Cardiac fibroblast (primary cell): ENCODE data around the gene SLCO1B1.
"Not testable (repeated sequence)": the region's sequence is repeated elsewhere in the genome, so short reads cannot be mapped to it uniquely, and the experiment has no call there.

Source experiments
- DNase-seq, 2 donors: peaks; one replicate each; pipeline versions ENCODE4 v3.0.0 to v3.0.0-alpha.2; 2010; ENCODE audit warnings: low read depth in 2 of 2
- H3K4me3 ChIP-seq, 2 donors: replicated peaks in 1 of 2; 1 replicate in 1 of 2; 2 replicates in 1 of 2; pipeline ENCODE4 v1.5.1; 2011; ENCODE audit warnings: low read depth in 2 of 2, low read length in 2 of 2, mild to moderate bottlenecking in 2 of 2, moderate library complexity in 1 of 2
- TF ChIP-seq, protein P1 (sequence below): IDR thresholded peaks from one replicate; pipeline ENCODE4 v1.5.1; 2011; ENCODE audit warnings: low read depth, mild to moderate bottlenecking, low read length, inconsistent platforms

SLCO1B1 gene, protein sequence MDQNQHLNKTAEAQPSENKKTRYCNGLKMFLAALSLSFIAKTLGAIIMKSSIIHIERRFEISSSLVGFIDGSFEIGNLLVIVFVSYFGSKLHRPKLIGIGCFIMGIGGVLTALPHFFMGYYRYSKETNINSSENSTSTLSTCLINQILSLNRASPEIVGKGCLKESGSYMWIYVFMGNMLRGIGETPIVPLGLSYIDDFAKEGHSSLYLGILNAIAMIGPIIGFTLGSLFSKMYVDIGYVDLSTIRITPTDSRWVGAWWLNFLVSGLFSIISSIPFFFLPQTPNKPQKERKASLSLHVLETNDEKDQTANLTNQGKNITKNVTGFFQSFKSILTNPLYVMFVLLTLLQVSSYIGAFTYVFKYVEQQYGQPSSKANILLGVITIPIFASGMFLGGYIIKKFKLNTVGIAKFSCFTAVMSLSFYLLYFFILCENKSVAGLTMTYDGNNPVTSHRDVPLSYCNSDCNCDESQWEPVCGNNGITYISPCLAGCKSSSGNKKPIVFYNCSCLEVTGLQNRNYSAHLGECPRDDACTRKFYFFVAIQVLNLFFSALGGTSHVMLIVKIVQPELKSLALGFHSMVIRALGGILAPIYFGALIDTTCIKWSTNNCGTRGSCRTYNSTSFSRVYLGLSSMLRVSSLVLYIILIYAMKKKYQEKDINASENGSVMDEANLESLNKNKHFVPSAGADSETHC

DNA sequence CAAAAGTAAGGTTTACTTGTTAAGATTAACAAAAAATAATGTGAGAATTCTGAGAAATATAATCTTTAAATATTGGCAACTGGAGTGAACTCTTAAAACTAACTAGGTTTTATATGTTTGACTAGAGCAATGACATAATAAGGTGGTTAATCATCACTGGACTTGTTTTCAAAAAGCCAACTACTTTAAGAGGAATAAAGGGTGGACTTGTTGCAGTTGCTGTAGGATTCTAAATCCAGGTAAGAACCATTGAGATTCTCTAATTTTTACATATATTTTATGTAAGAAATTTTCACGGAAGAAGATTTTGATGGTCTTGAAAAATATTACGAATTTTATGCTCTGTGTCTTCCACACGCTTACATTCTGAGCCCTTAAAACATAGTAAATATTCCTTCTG lies at the start of gene SLCO1B1:
SLCO1B1 (plus strand) TSS at position 197 of the 400 bp plus-strand sequence. CDS start 10,381 bp downstream, outside the sequence.
- DNase-seq = no peak
- no peak within 1 kb of the TSS for H3K4me3 ChIP-seq
- TF ChIP-seq, protein P1, sequence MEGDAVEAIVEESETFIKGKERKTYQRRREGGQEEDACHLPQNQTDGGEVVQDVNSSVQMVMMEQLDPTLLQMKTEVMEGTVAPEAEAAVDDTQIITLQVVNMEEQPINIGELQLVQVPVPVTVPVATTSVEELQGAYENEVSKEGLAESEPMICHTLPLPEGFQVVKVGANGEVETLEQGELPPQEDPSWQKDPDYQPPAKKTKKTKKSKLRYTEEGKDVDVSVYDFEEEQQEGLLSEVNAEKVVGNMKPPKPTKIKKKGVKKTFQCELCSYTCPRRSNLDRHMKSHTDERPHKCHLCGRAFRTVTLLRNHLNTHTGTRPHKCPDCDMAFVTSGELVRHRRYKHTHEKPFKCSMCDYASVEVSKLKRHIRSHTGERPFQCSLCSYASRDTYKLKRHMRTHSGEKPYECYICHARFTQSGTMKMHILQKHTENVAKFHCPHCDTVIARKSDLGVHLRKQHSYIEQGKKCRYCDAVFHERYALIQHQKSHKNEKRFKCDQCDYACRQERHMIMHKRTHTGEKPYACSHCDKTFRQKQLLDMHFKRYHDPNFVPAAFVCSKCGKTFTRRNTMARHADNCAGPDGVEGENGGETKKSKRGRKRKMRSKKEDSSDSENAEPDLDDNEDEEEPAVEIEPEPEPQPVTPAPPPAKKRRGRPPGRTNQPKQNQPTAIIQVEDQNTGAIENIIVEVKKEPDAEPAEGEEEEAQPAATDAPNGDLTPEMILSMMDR = no peak

DNA sequence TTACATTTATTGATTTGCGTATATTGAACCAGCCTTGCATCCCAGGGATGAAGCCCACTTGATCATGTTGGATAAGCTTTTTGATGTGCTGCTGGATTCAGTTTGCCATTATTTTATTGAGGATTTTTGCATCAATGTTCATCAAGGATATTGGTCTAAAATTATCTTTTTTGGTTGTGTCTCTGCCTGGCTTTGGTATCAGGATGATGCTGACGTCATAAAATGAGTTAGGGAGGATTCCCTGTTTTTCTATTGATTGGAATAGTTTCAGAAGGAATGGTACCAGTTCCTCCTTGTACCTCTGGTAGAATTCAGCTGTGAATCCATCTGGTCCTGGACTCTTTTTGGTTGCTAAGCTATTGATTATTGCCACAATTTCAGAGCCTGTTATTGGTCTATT lies 46.2 kb upstream of the SLCO1B1 start:
- DNase-seq = not testable (repeated sequence)

DNA sequence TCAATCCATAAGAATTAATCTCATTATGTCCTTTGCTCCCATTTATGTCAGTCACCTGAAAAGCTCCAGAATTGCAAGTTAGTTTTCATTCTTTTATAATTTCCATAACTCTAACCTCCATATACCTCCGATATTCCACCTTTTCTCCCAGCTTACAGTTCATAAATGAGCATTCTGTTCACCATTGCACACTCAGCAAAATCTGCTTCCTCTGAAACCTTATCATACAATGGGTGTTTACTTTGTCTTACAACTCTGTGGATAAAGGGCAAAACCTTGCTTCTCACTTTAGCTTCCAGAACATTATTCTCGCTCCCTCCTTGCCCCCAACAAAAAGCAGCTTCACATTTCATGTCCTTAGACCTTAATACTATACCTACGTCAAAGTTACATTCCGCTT lies 19.3 kb upstream of the SLCO1B1 start:
- TF ChIP-seq, protein P1 = no peak
- H3K4me3 ChIP-seq = no peak overlapping the region
- DNase-seq = no peak

More for the DNA sequence above, 46.2 kb upstream of the SLCO1B1 start:
- H3K4me3 ChIP-seq = not testable (repeated sequence)

DNA sequence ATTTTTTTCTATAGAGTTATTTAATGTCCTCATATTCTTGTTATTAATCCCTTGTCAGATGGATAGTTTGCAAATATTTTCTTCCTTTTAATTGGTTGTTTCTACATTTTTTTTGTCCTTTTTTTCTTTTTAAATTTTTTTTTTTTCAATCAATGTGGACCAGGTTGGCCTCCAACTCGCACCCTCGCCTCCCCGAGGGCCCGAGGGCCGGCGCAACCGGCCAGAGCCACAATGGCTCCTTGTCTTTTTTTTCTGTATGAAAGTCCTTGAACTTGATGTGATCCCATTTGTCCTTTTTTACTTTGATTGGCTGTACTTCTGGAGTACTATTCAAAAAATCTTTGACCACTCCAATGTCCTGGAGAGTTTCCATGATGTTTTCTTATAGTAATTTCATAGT lies 17.7 kb upstream of the SLCO1B1 start:
- no peak overlapping the region for H3K4me3 ChIP-seq
- DNase-seq = no peak
- TF ChIP-seq, protein P1 = no peak

DNA sequence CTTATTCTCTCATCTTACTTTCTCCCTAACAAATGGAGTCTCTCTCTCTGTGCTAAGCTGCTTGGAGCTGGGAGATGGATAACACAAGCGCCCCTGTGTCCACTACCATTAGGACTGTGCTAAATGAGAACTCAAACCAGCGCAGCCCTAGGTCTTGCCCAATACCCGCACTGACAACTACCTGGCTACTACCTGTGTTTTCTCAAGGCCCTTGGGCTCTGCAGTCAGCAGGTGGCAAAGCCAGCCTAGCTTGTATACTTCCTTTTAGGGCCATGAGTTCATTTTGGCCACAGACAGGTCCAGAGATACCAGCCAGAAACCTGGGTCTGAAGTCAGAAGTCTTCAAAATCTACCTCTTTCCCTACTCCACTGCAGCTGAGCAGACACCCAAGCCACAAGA lies 13.0 kb upstream of the SLCO1B1 start:
- H3K4me3 ChIP-seq = no peak overlapping the region
- TF ChIP-seq, protein P1 = no peak
- DNase-seq = no peak

DNA sequence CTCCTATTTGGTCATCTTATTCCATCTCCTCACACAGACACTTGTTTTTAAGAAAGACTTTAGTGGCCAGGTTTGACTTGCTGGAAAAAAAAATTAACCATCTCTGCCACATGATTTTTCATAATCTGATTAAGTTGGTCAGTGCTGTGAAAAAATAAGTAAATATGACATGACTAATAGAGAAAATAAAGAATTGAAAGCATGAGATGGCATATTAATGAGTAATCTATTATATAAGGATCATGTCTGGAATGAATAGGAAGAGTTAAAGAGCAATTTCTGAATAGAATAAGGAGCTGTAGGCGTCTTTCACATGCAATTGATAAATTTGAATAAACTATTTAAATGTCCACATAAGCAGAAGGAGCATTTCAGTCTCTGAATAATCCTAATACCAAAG lies 12.2 kb upstream of the SLCO1B1 start:
- no peak overlapping the region for H3K4me3 ChIP-seq
- DNase-seq = no peak
- TF ChIP-seq, protein P1 = no peak

DNA sequence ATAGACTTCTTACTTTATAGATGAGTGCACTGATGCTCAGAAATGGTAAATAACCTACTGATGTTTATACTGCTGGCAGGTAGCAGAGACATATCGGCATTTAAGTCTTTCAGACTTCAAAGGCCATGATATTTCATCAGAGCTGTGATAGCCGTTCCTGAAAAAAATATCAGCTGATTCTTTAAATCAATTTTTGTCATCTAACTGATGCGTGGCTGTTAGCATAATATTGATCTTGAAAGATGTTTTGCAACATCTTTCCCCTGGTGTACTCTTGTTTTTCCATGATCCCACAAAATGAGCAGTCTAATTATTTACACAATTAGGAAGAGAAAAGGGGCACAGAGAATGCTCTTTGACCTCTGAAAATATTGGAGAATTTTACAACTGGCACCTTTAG lies 1.6 kb upstream of the SLCO1B1 start:
- TF ChIP-seq, protein P1 = no peak
- no peak for DNase-seq
- H3K4me3 ChIP-seq = no peak overlapping the region
